Measurements from ENCODE around the gene COMMD10. TPM values are rescaled to one million over a fixed set of nuclear protein-coding genes. Genes with fewer than 3 reads are reported as not detected.

The COMMD10 gene
- total and polyA plus RNA-seq, 12 donors: 16.8 to 42.8 (median 35.4) TPM

- intact Hi-C loops (cut with DNase I): no loop called here
- Histone ChIP-seq H3K4me3 (no peak overlapping the region), H3K27me3 (no peaks in the 10 kb centered on the region), H3K4me1 (no peaks in the 10 kb centered on the region), H3K36me3 (no peaks in the 10 kb centered on the region), H3K9me3 (no peaks in the 10 kb centered on the region), H3K27ac (no peak overlapping the region)
- TF ChIP-seq, protein P1, sequence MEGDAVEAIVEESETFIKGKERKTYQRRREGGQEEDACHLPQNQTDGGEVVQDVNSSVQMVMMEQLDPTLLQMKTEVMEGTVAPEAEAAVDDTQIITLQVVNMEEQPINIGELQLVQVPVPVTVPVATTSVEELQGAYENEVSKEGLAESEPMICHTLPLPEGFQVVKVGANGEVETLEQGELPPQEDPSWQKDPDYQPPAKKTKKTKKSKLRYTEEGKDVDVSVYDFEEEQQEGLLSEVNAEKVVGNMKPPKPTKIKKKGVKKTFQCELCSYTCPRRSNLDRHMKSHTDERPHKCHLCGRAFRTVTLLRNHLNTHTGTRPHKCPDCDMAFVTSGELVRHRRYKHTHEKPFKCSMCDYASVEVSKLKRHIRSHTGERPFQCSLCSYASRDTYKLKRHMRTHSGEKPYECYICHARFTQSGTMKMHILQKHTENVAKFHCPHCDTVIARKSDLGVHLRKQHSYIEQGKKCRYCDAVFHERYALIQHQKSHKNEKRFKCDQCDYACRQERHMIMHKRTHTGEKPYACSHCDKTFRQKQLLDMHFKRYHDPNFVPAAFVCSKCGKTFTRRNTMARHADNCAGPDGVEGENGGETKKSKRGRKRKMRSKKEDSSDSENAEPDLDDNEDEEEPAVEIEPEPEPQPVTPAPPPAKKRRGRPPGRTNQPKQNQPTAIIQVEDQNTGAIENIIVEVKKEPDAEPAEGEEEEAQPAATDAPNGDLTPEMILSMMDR (IDR thresholded peaks at IDR 0.05): no peak
- ATAC-seq (no peak), DNase-seq (no peak)
Measured at GRCh38 chr5:116212225-116212624, 127.4 kb downstream of the COMMD10 start.

DNA sequence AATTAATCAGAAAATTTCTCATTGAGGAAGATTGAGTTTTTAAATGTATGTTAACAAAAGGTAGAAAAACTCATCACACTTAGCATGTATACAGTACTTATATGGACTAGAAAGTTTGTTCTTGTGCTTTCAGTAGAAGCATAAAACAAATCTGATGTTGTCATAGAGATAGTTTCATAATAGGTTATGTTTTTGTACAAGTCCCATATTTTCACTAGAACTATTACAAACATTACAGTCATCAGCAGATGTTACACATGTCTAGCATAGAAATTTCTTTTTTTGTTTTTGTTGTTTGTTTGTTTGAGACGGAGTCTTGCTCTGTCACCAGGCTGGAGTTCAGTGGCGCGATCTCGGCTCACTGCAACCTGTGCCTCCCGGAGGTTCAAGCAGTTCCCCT, 131.4 kb downstream of the COMMD10 start:
- Histone ChIP-seq H3K4me1 (no peaks in the 10 kb centered on the region), H3K9me3 (no peaks in the 10 kb centered on the region), H3K36me3 (no peaks in the 10 kb centered on the region), H3K27ac (no peak overlapping the region), H3K27me3 (no peaks in the 10 kb centered on the region), H3K4me3 (no peak overlapping the region)
- intact Hi-C loops (cut with DNase I): no loop called here
- DNase-seq (no peak), ATAC-seq (no peak)
- WGBS, 2 donors: 98% methylated on average over 5 of the region's 5 CpGs
- TF ChIP-seq, protein P1 (IDR thresholded peaks at IDR 0.05): no peak

DNA sequence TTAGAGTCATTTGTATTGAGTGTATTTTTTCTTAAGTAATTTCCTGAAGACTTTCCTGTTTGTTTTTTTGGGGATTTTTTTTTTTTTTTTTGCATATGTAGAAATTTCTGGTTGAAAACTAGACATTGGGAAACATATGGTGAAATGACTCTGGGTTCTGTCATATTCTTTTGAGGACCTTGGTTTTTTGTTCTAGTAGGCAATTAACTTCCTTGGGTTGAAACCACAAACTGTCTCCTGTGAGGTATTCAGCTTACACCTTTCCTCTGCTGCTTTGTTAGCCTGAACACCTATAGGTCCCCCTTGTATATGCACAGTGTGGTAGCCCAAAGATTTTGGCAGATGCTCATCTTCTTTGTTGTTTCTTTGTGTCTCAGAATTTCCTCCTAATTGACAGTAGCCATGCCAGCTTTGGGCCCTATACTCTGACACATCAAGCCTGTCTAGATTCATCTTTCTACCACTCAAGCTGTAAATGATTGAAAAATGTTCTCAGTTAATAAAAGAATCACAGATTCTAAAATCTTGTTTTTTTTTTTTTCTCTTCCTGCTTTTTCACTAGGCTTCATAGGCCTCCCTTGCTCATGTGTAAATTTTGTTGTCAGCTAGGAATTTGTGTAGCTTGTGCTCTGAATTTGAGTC, 140.6 kb downstream of the COMMD10 start:
- Histone ChIP-seq H3K4me1 (no peaks in the 10 kb centered on the region), H3K4me3 (no peak overlapping the region), H3K9me3 (peaks cover 0 to 22% (median 0%) of the 10 kb centered on the region in 11 donors), H3K27me3 (no peaks in the 10 kb centered on the region), H3K36me3 (no peaks in the 10 kb centered on the region), H3K27ac (no peak overlapping the region)
- DNase-seq: no peak
- intact Hi-C loops (cut with DNase I): no loop called here
- TF ChIP-seq, protein P1 (IDR thresholded peaks at IDR 0.05): no peak
- no peak for ATAC-seq

- no peaks in the 10 kb centered on the region for H3K27me3 ChIP-seq
- H3K27ac ChIP-seq: no peak overlapping the region
- no peak for DNase-seq
- TF ChIP-seq, protein P1 (IDR thresholded peaks at IDR 0.05): no peak
- no peak for ATAC-seq
- no peaks in the 10 kb centered on the region for H3K4me1 ChIP-seq
- H3K36me3 ChIP-seq: no peaks in the 10 kb centered on the region
- WGBS, 2 donors: 76 to 79% methylated on average over 3 of the region's 3 CpGs
- H3K4me3 ChIP-seq: no peak overlapping the region
- peaks cover 0 to 16% (median 0%) of the 10 kb centered on the region in 11 donors for H3K9me3 ChIP-seq
- intact Hi-C loops (cut with DNase I): no loop called here
Measured at GRCh38 chr5:116229131-116229689, 144.4 kb downstream of the COMMD10 start.
